ENCODE measurements around the gene NEAT1.
A peak's percentile ranks its signal among the peaks of the same experiment; 100 is the strongest.
"Not testable (repeated sequence)": the region's sequence is repeated elsewhere in the genome, so short reads cannot be mapped to it uniquely, and the experiment has no call there.

Gene NEAT1

GRCh38 chr11:65454311-65454695, 31.7 kb downstream of the NEAT1 start:
- DNase-seq: no peak

- DNase-seq: peak; percentile 87
Measured at GRCh38 chr11:65454696-65455456, 32.3 kb downstream of the NEAT1 start.

GRCh38 chr11:65456418-65456817, 33.8 kb downstream of the NEAT1 start:
- no peak for DNase-seq

- no peak for DNase-seq
Measured at GRCh38 chr11:65459552-65459951, 37.0 kb downstream of the NEAT1 start.

GRCh38 chr11:65465471-65465870, 42.9 kb downstream of the NEAT1 start:
- not testable (repeated sequence) for DNase-seq

- not testable (repeated sequence) for DNase-seq
Measured at GRCh38 chr11:65467306-65467705, 44.7 kb downstream of the NEAT1 start.

GRCh38 chr11:65468874-65469333, 46.3 kb downstream of the NEAT1 start:
- peak; percentile 93 for DNase-seq

- DNase-seq: no peak
Measured at GRCh38 chr11:65470433-65471049, 47.9 kb downstream of the NEAT1 start.

GRCh38 chr11:65471447-65471891, 48.9 kb downstream of the NEAT1 start:
- DNase-seq: peak; percentile 82

GRCh38 chr11:65472588-65473277, 50.1 kb downstream of the NEAT1 start:
- not testable (repeated sequence) for DNase-seq

GRCh38 chr11:65473278-65473860, 50.8 kb downstream of the NEAT1 start:
- peak; percentile 34 for DNase-seq

- DNase-seq: peak; percentile 83
Measured at GRCh38 chr11:65474864-65475263, 52.3 kb downstream of the NEAT1 start.

GRCh38 chr11:65476632-65477148, 54.1 kb downstream of the NEAT1 start:
- no peak for DNase-seq

GRCh38 chr11:65477149-65477965, 54.8 kb downstream of the NEAT1 start:
- DNase-seq: peak; percentile 98

- DNase-seq: peak; percentile 22
Measured at GRCh38 chr11:65478388-65479183, 56.0 kb downstream of the NEAT1 start.

- peak; percentile 91 for DNase-seq
Measured at GRCh38 chr11:65479184-65480145, 56.9 kb downstream of the NEAT1 start.

- DNase-seq: no peak
Measured at GRCh38 chr11:65482306-65482850, 59.8 kb downstream of the NEAT1 start.

- peak; percentile 55 for DNase-seq
Measured at GRCh38 chr11:65485920-65486219, 63.3 kb downstream of the NEAT1 start.

- DNase-seq: no peak
Measured at GRCh38 chr11:65486570-65487466, 64.2 kb downstream of the NEAT1 start.
